Measurements from ENCODE around the gene TSSC4. TPM values are rescaled to one million over a fixed set of nuclear protein-coding genes. Genes with fewer than 3 reads are reported as not detected.

Gene TSSC4
- total and polyA plus RNA-seq, 2 of the 13 experiments (the other 11 are each of a cell fraction or from before 2014, with no cell fraction given), result 16.2 to 58.6 TPM

- Histone ChIP-seq H4K20me1 (ENCODE audit: insufficient read depth, low read length) (no peaks in the 10 kb centered on the region), H3K27ac (ENCODE audit: extremely low read length, insufficient read depth, low read length) (no peak overlapping the region), H3K4me2 (ENCODE audit: low read depth, low read length) (no peak overlapping the region), H2AFZ (ENCODE audit: low read length) (no peak overlapping the region), H3K36me3 (replicated peaks in 1 of 2; ENCODE audit: control insufficient read depth in 1 of 2, insufficient read depth in 2 of 2, low read length in 2 of 2) (no peaks in the 10 kb centered on the region), H3K79me2 (ENCODE audit: insufficient read depth, low read length) (no peaks in the 10 kb centered on the region), H3K9me3 (ENCODE audit: low read length) (no peaks in the 10 kb centered on the region), H3K4me1 (ENCODE audit: insufficient read depth, low read length) (peaks cover 7% of the 10 kb centered on the region; the same call in 1 of the 2 replicates), H3K27me3 (ENCODE audit: control insufficient read depth in 1 of 2, insufficient read depth in 2 of 2, low read length in 2 of 2) (peaks cover 9 to 66% of the 10 kb centered on the region in 2 experiments), H3K4me3 (replicated peaks in 1 of 3; ENCODE audit: insufficient read depth in 1 of 3, low read depth in 2 of 3, low read length in 3 of 3) (no peak overlapping the region), H3K9ac (ENCODE audit: insufficient read depth, low read depth, low read length) (no peak overlapping the region)
- in situ Hi-C loops (cut with HindIII; ENCODE audit: extremely low pct_ligation_motif_present, low pct_unique_long_range_greater_than_20kb), result no loop called here
- intact Hi-C loops (cut with micrococcal nuclease; ENCODE audit: unreplicated experiment), result no loop called here
- FAIRE-seq, result no peak
- POLR2A ChIA-PET, result no interaction called here
- peak; percentile 70 for ATAC-seq
- DNase-seq (ENCODE audit: low spot score), result peak; percentile 16
- no TSS peak for BruUV-seq (replicated peaks)
- WGBS (ENCODE audit: low lambda C conversion rate), result 23% methylated on average over 6 of the region's 6 CpGs
- CTCF ChIA-PET (ENCODE audit: low intra/inter-chr PET ratio, low total read pairs), result no interaction called here
- TF ChIP-seq MED13 (CRISPR knock-in tag; IDR thresholded peaks at IDR 0.05) (no peak), ZNF782 (CRISPR knock-in tag; IDR thresholded peaks at IDR 0.05; ENCODE audit: borderline replicate concordance) (no peak), ASH2L (IDR thresholded peaks at IDR 0.05; ENCODE audit: insufficient read length, low read depth, low read length) (no peak), MTF2 (CRISPR knock-in tag; IDR thresholded peaks at IDR 0.05; ENCODE audit: borderline replicate concordance) (no peak), ZNF33B (CRISPR knock-in tag; IDR thresholded peaks at IDR 0.05) (no peak), PBX2 (CRISPR knock-in tag; IDR thresholded peaks at IDR 0.05) (no peak), CHCHD3 (CRISPR knock-in tag; IDR thresholded peaks at IDR 0.05) (no peak), NPAS2 (CRISPR knock-in tag; IDR thresholded peaks at IDR 0.05; ENCODE audit: borderline replicate concordance) (no peak), EED (CRISPR knock-in tag; IDR thresholded peaks at IDR 0.05) (no peak), ZKSCAN5 (CRISPR knock-in tag; IDR thresholded peaks at IDR 0.05) (no peak), CTCF (CRISPR knock-in tag; IDR thresholded peaks at IDR 0.05) (peak; percentile 56), SETDB1 (CRISPR knock-in tag; IDR thresholded peaks at IDR 0.05; ENCODE audit: borderline replicate concordance) (no peak), RFX3 (CRISPR knock-in tag; IDR thresholded peaks at IDR 0.05) (no peak), STAG1 (CRISPR knock-in tag; IDR thresholded peaks at IDR 0.05) (0 out of 2 replicates have a peak, but pooled peaks have one; percentile 6), EHMT2 (IDR thresholded peaks at IDR 0.05; ENCODE audit: borderline replicate concordance, low read depth, low read length) (no peak), ZKSCAN1 (IDR thresholded peaks at IDR 0.05; ENCODE audit: low read length) (no peak)
- TF ChIP-seq, protein P1, sequence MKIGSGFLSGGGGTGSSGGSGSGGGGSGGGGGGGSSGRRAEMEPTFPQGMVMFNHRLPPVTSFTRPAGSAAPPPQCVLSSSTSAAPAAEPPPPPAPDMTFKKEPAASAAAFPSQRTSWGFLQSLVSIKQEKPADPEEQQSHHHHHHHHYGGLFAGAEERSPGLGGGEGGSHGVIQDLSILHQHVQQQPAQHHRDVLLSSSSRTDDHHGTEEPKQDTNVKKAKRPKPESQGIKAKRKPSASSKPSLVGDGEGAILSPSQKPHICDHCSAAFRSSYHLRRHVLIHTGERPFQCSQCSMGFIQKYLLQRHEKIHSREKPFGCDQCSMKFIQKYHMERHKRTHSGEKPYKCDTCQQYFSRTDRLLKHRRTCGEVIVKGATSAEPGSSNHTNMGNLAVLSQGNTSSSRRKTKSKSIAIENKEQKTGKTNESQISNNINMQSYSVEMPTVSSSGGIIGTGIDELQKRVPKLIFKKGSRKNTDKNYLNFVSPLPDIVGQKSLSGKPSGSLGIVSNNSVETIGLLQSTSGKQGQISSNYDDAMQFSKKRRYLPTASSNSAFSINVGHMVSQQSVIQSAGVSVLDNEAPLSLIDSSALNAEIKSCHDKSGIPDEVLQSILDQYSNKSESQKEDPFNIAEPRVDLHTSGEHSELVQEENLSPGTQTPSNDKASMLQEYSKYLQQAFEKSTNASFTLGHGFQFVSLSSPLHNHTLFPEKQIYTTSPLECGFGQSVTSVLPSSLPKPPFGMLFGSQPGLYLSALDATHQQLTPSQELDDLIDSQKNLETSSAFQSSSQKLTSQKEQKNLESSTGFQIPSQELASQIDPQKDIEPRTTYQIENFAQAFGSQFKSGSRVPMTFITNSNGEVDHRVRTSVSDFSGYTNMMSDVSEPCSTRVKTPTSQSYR (CRISPR knock-in tag; IDR thresholded peaks at IDR 0.05; ENCODE audit: borderline replicate concordance), result no peak
- TF ChIP-seq, protein P2, sequence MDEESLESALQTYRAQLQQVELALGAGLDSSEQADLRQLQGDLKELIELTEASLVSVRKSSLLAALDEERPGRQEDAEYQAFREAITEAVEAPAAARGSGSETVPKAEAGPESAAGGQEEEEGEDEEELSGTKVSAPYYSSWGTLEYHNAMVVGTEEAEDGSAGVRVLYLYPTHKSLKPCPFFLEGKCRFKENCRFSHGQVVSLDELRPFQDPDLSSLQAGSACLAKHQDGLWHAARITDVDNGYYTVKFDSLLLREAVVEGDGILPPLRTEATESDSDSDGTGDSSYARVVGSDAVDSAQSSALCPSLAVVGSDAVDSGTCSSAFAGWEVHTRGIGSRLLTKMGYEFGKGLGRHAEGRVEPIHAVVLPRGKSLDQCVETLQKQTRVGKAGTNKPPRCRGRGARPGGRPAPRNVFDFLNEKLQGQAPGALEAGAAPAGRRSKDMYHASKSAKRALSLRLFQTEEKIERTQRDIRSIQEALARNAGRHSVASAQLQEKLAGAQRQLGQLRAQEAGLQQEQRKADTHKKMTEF (CRISPR knock-in tag; IDR thresholded peaks at IDR 0.05), result no peak
These were observed 25.2 kb upstream of the TSSC4 start for GRCh38 chr11:2375341-2375853.

All from HepG2 (cell line).